A549 (cell line): ENCODE data around the gene STIM1. TPM values are rescaled to one million over a fixed set of nuclear protein-coding genes. Genes with fewer than 3 reads are reported as not detected.
"Not testable (repeated sequence)": the region's sequence is repeated elsewhere in the genome, so short reads cannot be mapped to it uniquely, and the experiment has no call there.

Experiments
- ATAC-seq, 2 experiments: fragments of 200-7000 bp in 1 of 2; fragments of >200 bp in 1 of 2; cut with Nextera tagmentation in 1 of 2; cut with Tn5 transposase in 1 of 2; 3 replicates each; pipeline versions ENCODE4 v1.8.0 to v1.9.1; 2018 to 2020; ENCODE audit warnings: mild to moderate bottlenecking in 1 of 2, moderate library complexity in 1 of 2
- CTCF ChIA-PET: fragments of 300-600 bp; sonication (Branson Sonifier 250); formaldehyde crosslinking; extraction: SDS; loops from one replicate; lab custom pipeline; 2021; ENCODE audit warnings: antibody characterized with exemption, inconsistent platforms; lab: Yijun Ruan, JAX
- POLR2A ChIA-PET: fragments of 350-600 bp; formaldehyde crosslinking; extraction: SDS; loops from one replicate; lab custom pipeline; 2021; ENCODE audit warnings: antibody characterized with exemption, inconsistent platforms; lab: Yijun Ruan, JAX
- DNase-seq, 2 experiments: peaks; one replicate each; pipeline versions ENCODE4 v3.0.0 to v3.0.0-alpha.2; 2011 to 2016; ENCODE audit warnings: low read depth in 1 of 2, low spot score in 1 of 2
- FAIRE-seq: peaks from 2 replicates; lab custom pipeline; 2011; peaks lifted over from hg19 to GRCh38; lab: Jason Lieb, UNC
- H3K27ac ChIP-seq, 2 experiments: fragments of >200 bp; sonication (Bioruptor Twin); formaldehyde crosslinking; 3 replicates each; pipeline ENCODE4 v1.5.1; 2016 to 2017
- H3K4me1 ChIP-seq: fragments of >200 bp; sonication (Bioruptor Twin); formaldehyde crosslinking; 3 replicates; pipeline ENCODE4 v1.6.1; 2016
- H3K4me2 ChIP-seq: fragments of >200 bp; sonication (Bioruptor Twin); formaldehyde crosslinking; 3 replicates; pipeline ENCODE4 v1.6.1; 2016
- H3K4me3 ChIP-seq: fragments of >200 bp; sonication (Bioruptor Twin); formaldehyde crosslinking; 3 replicates; pipeline ENCODE4 v1.5.1; 2016
- H3K9me3 ChIP-seq: fragments of >200 bp; sonication (Bioruptor Twin); formaldehyde crosslinking; 3 replicates; pipeline ENCODE4 v1.6.1; 2016
- ATOH8 ChIP-seq: fragments of 250-450 bp; sonication (Bioruptor Pico); IDR thresholded peaks from 2 replicates; pipeline ENCODE4 v1.5.0; 2020; ENCODE audit warnings: low read depth, mild to moderate bottlenecking, moderate library complexity
- CEBPB ChIP-seq, 2 experiments: fragments of >200 bp in 1 of 2; sonication (Bioruptor Twin) in 1 of 2; formaldehyde crosslinking in 1 of 2; IDR thresholded peaks; 2 replicates each; pipeline ENCODE4 v1.6.1; 2012 to 2016
- CHD2 ChIP-seq: fragments of 150-350 bp; IDR thresholded peaks from 2 replicates; pipeline ENCODE4 v1.6.1; 2014; ENCODE audit warnings: low read length; ENCODE audit not compliant: partially characterized antibody
- E2F6 ChIP-seq: IDR thresholded peaks from 2 replicates; pipeline ENCODE4 v1.6.1; 2012; ENCODE audit warnings: low read depth, borderline replicate concordance
- EHF ChIP-seq: fragments of 250-450 bp; sonication (Bioruptor Pico); IDR thresholded peaks from 2 replicates; pipeline ENCODE4 v1.5.0; 2020; ENCODE audit warnings: mild to moderate bottlenecking
- EP300 ChIP-seq, 2 experiments: fragments of >200 bp; sonication (Bioruptor Twin); formaldehyde crosslinking; IDR thresholded peaks; 2 replicates in 1 of 2; 3 replicates in 1 of 2; pipeline ENCODE4 v1.6.1; 2016 to 2017
- FOSB ChIP-seq: fragments of 250-450 bp; sonication (Bioruptor Pico); IDR thresholded peaks from 2 replicates; pipeline ENCODE4 v1.5.0; 2020; ENCODE audit warnings: mild to moderate bottlenecking, moderate library complexity
- FOXS1 ChIP-seq: fragments of 250-450 bp; sonication (Bioruptor Pico); IDR thresholded peaks from 2 replicates; pipeline ENCODE4 v1.5.0; 2020; ENCODE audit warnings: mild to moderate bottlenecking, moderate library complexity
- HEYL ChIP-seq: fragments of 250-450 bp; sonication (Bioruptor Pico); IDR thresholded peaks from 2 replicates; pipeline ENCODE4 v1.8.0; 2021; ENCODE audit warnings: mild to moderate bottlenecking, moderate library complexity
- HOXA7 ChIP-seq: fragments of 250-450 bp; sonication (Bioruptor Pico); IDR thresholded peaks from 2 replicates; pipeline ENCODE4 v1.5.0; 2020; ENCODE audit warnings: mild to moderate bottlenecking, moderate library complexity
- KDM5A ChIP-seq: fragments of 200-600 bp; sonication (generic); IDR thresholded peaks from 2 replicates; pipeline ENCODE4 v1.6.1; 2016; ENCODE audit warnings: antibody characterized with exemption, mild to moderate bottlenecking
- MAFK ChIP-seq: fragments of 450-650 bp; IDR thresholded peaks from 2 replicates; pipeline ENCODE4 v1.6.1; 2014; ENCODE audit not compliant: partially characterized antibody
- MAX ChIP-seq: IDR thresholded peaks from 2 replicates; pipeline ENCODE4 v1.6.1; 2012
- MAZ ChIP-seq: fragments of 150-350 bp; IDR thresholded peaks from 2 replicates; pipeline ENCODE4 v1.6.1; 2014; ENCODE audit warnings: antibody characterized with exemption, low read depth, low read length, borderline replicate concordance
- NFE2L2 ChIP-seq: fragments of 150-350 bp; conservative IDR thresholded peaks from 2 replicates; pipeline ENCODE4 v1.6.1; 2014; ENCODE audit warnings: low read length
- NPAS2 ChIP-seq: fragments of 250-450 bp; sonication (Bioruptor Pico); IDR thresholded peaks from 2 replicates; pipeline ENCODE4 v1.8.0; 2022; ENCODE audit warnings: mild to moderate bottlenecking, moderate library complexity, borderline replicate concordance
- PHF8 ChIP-seq: fragments of 200-600 bp; sonication (generic); IDR thresholded peaks from 2 replicates; pipeline ENCODE4 v1.6.1; 2016; ENCODE audit warnings: low read depth, mild to moderate bottlenecking, antibody characterized with exemption, moderate library complexity, borderline replicate concordance
- POLR2A ChIP-seq: IDR thresholded peaks from 2 replicates; pipeline ENCODE4 v1.6.1; 2012; ENCODE audit warnings: mild to moderate bottlenecking, low read length
- SREBF2 ChIP-seq: fragments of 450-650 bp; IDR thresholded peaks from 2 replicates; pipeline ENCODE4 v1.6.1; 2014; ENCODE audit warnings: mild to moderate bottlenecking, moderate library complexity
- USF2 ChIP-seq: fragments of 450-650 bp; IDR thresholded peaks from 2 replicates; pipeline ENCODE4 v1.6.1; 2014; ENCODE audit warnings: antibody characterized with exemption
- ZFP36 ChIP-seq: fragments of 450-650 bp; IDR thresholded peaks from 2 replicates; pipeline ENCODE4 v1.6.1; 2014; ENCODE audit warnings: borderline replicate concordance; ENCODE audit not compliant: partially characterized antibody
- ZSCAN20 ChIP-seq: fragments of 250-450 bp; sonication (Bioruptor Pico); IDR thresholded peaks from 2 replicates; pipeline ENCODE4 v1.8.0; 2022; ENCODE audit warnings: mild to moderate bottlenecking, moderate library complexity
- WGBS: methylation state at CpG from one replicate; pipeline ENCODE4 v1.1.6; 2017; ENCODE audit errors: missing lambda C conversion rate; 5-methylcytosine and 5-hydroxymethylcytosine counted together
- polyA plus RNA-seq, 4 experiments: library from polyadenylated mRNA; depleted of rRNA in 3 of 4; stranded (reverse); fragments of >200 nt; fragmentation: RNase III in 1 of 4; extraction: RNeasy Plus Mini Kit Qiagen cat#74134 plus additional on column Dnase treatment in 1 of 4; gene quantifications; 2 replicates in 3 of 4; 3 replicates in 1 of 4; pipeline ENCODE4 v1.2.3, GENCODE V29; 2011 to 2017

Gene STIM1
- polyA plus RNA-seq, 2 of the 4 experiments (the other 2 are of a cell fraction) = 35.2 to 38.7 TPM

- CTCF ChIA-PET = interaction anchor here (0.8 to 4.1 kb wide), 4 partner anchors 19 to 1481 kb away, joined by 3 to 26 read pairs (median 6); no protein-coding TSS in a partner anchor
Measured at GRCh38 chr11:4049006-4049405, 193.5 kb downstream of the STIM1 start.

GRCh38 chr11:4050138-4050537 lies 194.7 kb downstream of the STIM1 start:
- TF ChIP-seq NPAS2 (CRISPR knock-in tag) = no peak
- no peak for TF ChIP-seq HOXA7 (CRISPR knock-in tag)
- TF ChIP-seq CHD2 = no peak
- no peak for TF ChIP-seq KDM5A
- no peak for TF ChIP-seq MAX
- TF ChIP-seq PHF8 = no peak
- TF ChIP-seq USF2 = no peak
- TF ChIP-seq POLR2A = no peak
- TF ChIP-seq, all 56 proteins: peak for 0
- H3K4me3 ChIP-seq = no peak overlapping the region
- no peaks in the 10 kb centered on the region for H3K9me3 ChIP-seq
- POLR2A ChIA-PET = no interaction called here
- 98% methylated on average over 1 of the region's 1 CpG for WGBS
- ATAC-seq (no peak), FAIRE-seq (no peak), DNase-seq (no peak)
- H3K27ac ChIP-seq = no peak overlapping the region
- CTCF ChIA-PET = interaction anchor here (1.8 to 4.1 kb wide), 2 partner anchors 23 to 196 kb away, joined by 9 to 26 read pairs; no protein-coding TSS in a partner anchor
- H3K4me1 ChIP-seq = no peaks in the 10 kb centered on the region
- H3K4me2 ChIP-seq = no peak overlapping the region

More at GRCh38 chr11:4049006-4049405, 193.5 kb downstream of the STIM1 start:
- no peak for FAIRE-seq
- no peak overlapping the region for H3K4me2 ChIP-seq
- H3K4me3 ChIP-seq = no peak overlapping the region
- ATAC-seq = no peak
- H3K4me1 ChIP-seq = peaks cover 5% of the 10 kb centered on the region; the same call in 2 of the 3 replicates
- no peaks in the 10 kb centered on the region for H3K9me3 ChIP-seq
- H3K27ac ChIP-seq = no peak overlapping the region
- no peak for TF ChIP-seq FOXS1 (CRISPR knock-in tag)
- no peak for TF ChIP-seq SREBF2
- no peak for TF ChIP-seq KDM5A
- TF ChIP-seq CEBPB (IDR thresholded peaks at IDR 0.05) = no peak
- TF ChIP-seq EHF (CRISPR knock-in tag) = no peak
- TF ChIP-seq EP300 (IDR thresholded peaks at IDR 0.05) = no peak
- no peak for TF ChIP-seq NFE2L2
- no peak for TF ChIP-seq E2F6
- no peak for TF ChIP-seq FOSB
- no peak for TF ChIP-seq ZSCAN20 (CRISPR knock-in tag)
- TF ChIP-seq NPAS2 (CRISPR knock-in tag) = no peak
- no peak for TF ChIP-seq MAFK
- no peak for TF ChIP-seq ATOH8 (CRISPR knock-in tag)
- no peak for TF ChIP-seq HEYL (CRISPR knock-in tag)
- TF ChIP-seq MAZ = no peak
- TF ChIP-seq ZFP36 = no peak
- WGBS = 87% methylated on average over 4 of the region's 4 CpGs
- no peak for DNase-seq
- POLR2A ChIA-PET = interaction anchor here (0.7 kb wide), 1 partner anchor 207 kb away, joined by 3 read pairs; no protein-coding TSS in a partner anchor

GRCh38 chr11:4053200-4053599 lies 197.7 kb downstream of the STIM1 start:
- CTCF ChIA-PET, POLR2A ChIA-PET, H3K4me3 ChIP-seq, FAIRE-seq, ATAC-seq, DNase-seq, H3K4me2 ChIP-seq, H3K4me1 ChIP-seq, H3K9me3 ChIP-seq, H3K27ac ChIP-seq: not testable (repeated sequence)
- WGBS = 85% methylated on average over 4 of the region's 4 CpGs
